ENCODE measurements around the gene PSME3IP1. TPM values are rescaled to one million over a fixed set of nuclear protein-coding genes. Genes with fewer than 3 reads are reported as not detected.

PSME3IP1 gene
- total and polyA plus RNA-seq, 2 of the 8 experiments (the other 6 are each of a cell fraction or from before 2014, with no cell fraction given), result 95.1 to 98.3 TPM

DNA sequence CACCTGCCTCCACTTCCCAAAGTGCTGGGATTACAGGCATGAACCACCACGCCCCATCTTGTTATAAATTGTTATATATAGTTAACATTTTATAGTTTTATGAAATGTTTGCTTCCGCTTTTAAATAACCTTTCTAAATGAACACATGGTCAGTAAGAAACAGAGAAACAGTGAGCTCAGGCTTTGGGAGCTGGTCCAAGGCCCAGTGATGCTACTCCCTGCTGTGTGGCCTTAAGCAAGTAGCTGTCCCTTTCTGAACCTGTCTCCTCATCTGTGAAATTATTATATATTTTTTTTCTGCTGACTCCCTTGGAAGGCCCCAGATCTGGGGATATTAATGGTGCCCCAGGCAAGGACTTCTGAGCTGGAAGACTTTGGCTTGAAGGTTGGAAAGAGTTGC, 74.4 kb downstream of the PSME3IP1 start (continued):
- TF ChIP-seq RFX5 (IDR thresholded peaks at IDR 0.05; ENCODE audit: borderline replicate concordance, low read depth, low read length) (no peak), TCF12 (IDR thresholded peaks at IDR 0.05; ENCODE audit: low read depth, low read length) (no peak), KDM4A (IDR thresholded peaks at IDR 0.05; ENCODE audit: low read depth, low read length, severe bottlenecking) (no peak), HDAC2 (IDR thresholded peaks at IDR 0.05; ENCODE audit: borderline replicate concordance in 1 of 2, low read depth in 2 of 2, low read length in 2 of 2) (no peak)
